ENCODE results near the gene MPO. TPM values are rescaled to one million over a fixed set of nuclear protein-coding genes. Genes with fewer than 3 reads are reported as not detected.

Gene MPO
- total and polyA plus RNA-seq, 2 donors (not counting 1 experiment from before 2014, with no cell fraction given), result 0.07 TPM; not detected in 1

DNA sequence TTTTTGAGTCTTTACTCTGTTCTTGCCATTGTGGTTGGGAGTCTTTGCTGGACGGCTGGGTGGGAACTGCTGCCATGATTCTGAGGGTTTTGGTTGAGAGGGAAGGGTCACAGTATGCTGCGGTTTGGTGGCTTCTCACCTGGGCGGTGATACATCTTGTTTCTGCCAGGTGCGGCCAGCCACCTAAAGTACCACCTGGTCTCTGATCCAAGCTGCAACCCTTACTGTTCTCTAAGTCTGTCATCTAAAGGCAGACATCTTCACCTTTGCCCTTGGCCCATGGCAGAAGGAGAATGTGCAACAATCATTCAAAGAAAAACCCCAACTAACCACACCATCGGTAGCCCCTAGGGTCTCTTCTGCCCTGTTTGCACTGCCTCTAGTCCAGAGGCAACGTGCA is 19.6 kb upstream of the MPO start:
- Histone ChIP-seq H3K79me2 (ENCODE audit: control insufficient read depth, insufficient read depth, low read length) (no peaks in the 10 kb centered on the region), H3K4me2 (replicated peaks; ENCODE audit: low read depth, low read length, poor library complexity, severe bottlenecking) (no peak overlapping the region), H3K4me3 (ENCODE audit: control extremely low read depth in 1 of 5, extremely low read depth in 1 of 5, insufficient read depth in 1 of 5, low read depth in 2 of 5, low read length in 4 of 5) (no peak overlapping the region), H3K9ac (ENCODE audit: low read length) (no peak overlapping the region), H2AFZ (ENCODE audit: insufficient read depth, low read depth, low read length, poor library complexity, severe bottlenecking) (no peak overlapping the region), H3K4me1 (ENCODE audit: control insufficient read depth in 2 of 2, insufficient read depth in 2 of 2, low read length in 2 of 2) (peaks cover 3 to 14% of the 10 kb centered on the region in 2 donors), H3K36me3 (replicated peaks in 1 of 2; ENCODE audit: control extremely low read depth in 1 of 2, control insufficient read depth in 1 of 2, extremely low read depth in 1 of 2, insufficient read depth in 2 of 2, low read length in 1 of 2) (no peaks in the 10 kb centered on the region), H3K9me3 (ENCODE audit: control extremely low read depth in 1 of 3, control insufficient read depth in 2 of 3, insufficient read depth in 1 of 3, low read length in 2 of 3) (no peaks in the 10 kb centered on the region), H3K27ac (ENCODE audit: low read length in 2 of 2) (no peak overlapping the region), H4K20me1 (ENCODE audit: control insufficient read depth, insufficient read depth, low read length, poor library complexity, severe bottlenecking) (no peaks in the 10 kb centered on the region), H3K27me3 (replicated peaks in 1 of 4; ENCODE audit: control extremely low read depth in 1 of 4, control insufficient read depth in 3 of 4, insufficient read depth in 4 of 4, low read length in 3 of 4) (no peaks in the 10 kb centered on the region)
- Mint-ChIP-seq H3K4me3 (no peak overlapping the region), H3K4me1 (peaks cover 11% of the 10 kb centered on the region), H3K27me3 (peaks cover 11% of the 10 kb centered on the region), H3K27ac (no peak overlapping the region), H3K9me3 (ENCODE audit: insufficient read depth) (no peaks in the 10 kb centered on the region)
- DNase-seq, result no peak
- ChIA-PET POLR2A (no interaction called here), CTCF (interaction anchor here (0.9 kb wide), 1 partner anchor 17 kb away, joined by 3 read pairs; no protein-coding TSS in a partner anchor)
- intact Hi-C loops (cut with micrococcal nuclease), result no loop called here
- TF ChIP-seq EZH2 (IDR thresholded peaks at IDR 0.05; ENCODE audit: borderline replicate concordance, insufficient read depth, low read depth, low read length, poor library complexity, severe bottlenecking), result no peak
- TF ChIP-seq, protein P1, sequence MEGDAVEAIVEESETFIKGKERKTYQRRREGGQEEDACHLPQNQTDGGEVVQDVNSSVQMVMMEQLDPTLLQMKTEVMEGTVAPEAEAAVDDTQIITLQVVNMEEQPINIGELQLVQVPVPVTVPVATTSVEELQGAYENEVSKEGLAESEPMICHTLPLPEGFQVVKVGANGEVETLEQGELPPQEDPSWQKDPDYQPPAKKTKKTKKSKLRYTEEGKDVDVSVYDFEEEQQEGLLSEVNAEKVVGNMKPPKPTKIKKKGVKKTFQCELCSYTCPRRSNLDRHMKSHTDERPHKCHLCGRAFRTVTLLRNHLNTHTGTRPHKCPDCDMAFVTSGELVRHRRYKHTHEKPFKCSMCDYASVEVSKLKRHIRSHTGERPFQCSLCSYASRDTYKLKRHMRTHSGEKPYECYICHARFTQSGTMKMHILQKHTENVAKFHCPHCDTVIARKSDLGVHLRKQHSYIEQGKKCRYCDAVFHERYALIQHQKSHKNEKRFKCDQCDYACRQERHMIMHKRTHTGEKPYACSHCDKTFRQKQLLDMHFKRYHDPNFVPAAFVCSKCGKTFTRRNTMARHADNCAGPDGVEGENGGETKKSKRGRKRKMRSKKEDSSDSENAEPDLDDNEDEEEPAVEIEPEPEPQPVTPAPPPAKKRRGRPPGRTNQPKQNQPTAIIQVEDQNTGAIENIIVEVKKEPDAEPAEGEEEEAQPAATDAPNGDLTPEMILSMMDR (IDR thresholded peaks at IDR 0.05), result no peak
- WGBS (ENCODE audit: insufficient coverage), result 61% methylated on average over 4 of the region's 6 CpGs
- no peak for ATAC-seq (ENCODE audit: low read depth)

- H3K4me3 Mint-ChIP-seq, result no peak overlapping the region
- Histone ChIP-seq H3K9me3 (ENCODE audit: control extremely low read depth in 1 of 3, control insufficient read depth in 2 of 3, insufficient read depth in 1 of 3, low read length in 2 of 3) (peaks cover 0 to 4% (median 1%) of the 10 kb centered on the region in 3 donors), H3K4me2 (replicated peaks; ENCODE audit: low read depth, low read length, poor library complexity, severe bottlenecking) (no peak overlapping the region), H3K36me3 (replicated peaks in 1 of 2; ENCODE audit: control extremely low read depth in 1 of 2, control insufficient read depth in 1 of 2, extremely low read depth in 1 of 2, insufficient read depth in 2 of 2, low read length in 1 of 2) (no peaks in the 10 kb centered on the region), H3K27me3 (replicated peaks in 1 of 4; ENCODE audit: control extremely low read depth in 1 of 4, control insufficient read depth in 3 of 4, insufficient read depth in 4 of 4, low read length in 3 of 4) (peaks cover 0 to 6% (median 3%) of the 10 kb centered on the region in 4 experiments), H3K79me2 (ENCODE audit: control insufficient read depth, insufficient read depth, low read length) (no peaks in the 10 kb centered on the region), H4K20me1 (ENCODE audit: control insufficient read depth, insufficient read depth, low read length, poor library complexity, severe bottlenecking) (no peaks in the 10 kb centered on the region), H3K4me3 (ENCODE audit: control extremely low read depth in 1 of 5, extremely low read depth in 1 of 5, insufficient read depth in 1 of 5, low read depth in 2 of 5, low read length in 4 of 5) (no peak overlapping the region), H3K9ac (ENCODE audit: low read length) (no peak overlapping the region), H3K4me1 (ENCODE audit: control insufficient read depth in 2 of 2, insufficient read depth in 2 of 2, low read length in 2 of 2) (no peaks in the 10 kb centered on the region), H3K27ac (ENCODE audit: low read length in 2 of 2) (no peak overlapping the region), H2AFZ (ENCODE audit: insufficient read depth, low read depth, low read length, poor library complexity, severe bottlenecking) (no peak overlapping the region)
- intact Hi-C loops (cut with micrococcal nuclease), result no loop called here
- ChIA-PET POLR2A (no interaction called here), CTCF (interaction anchor here (0.5 kb wide), 1 partner anchor 1266 kb away, joined by 4 read pairs; no protein-coding TSS in a partner anchor)
- peaks cover 32% of the 10 kb centered on the region for H3K27me3 Mint-ChIP-seq
- WGBS (ENCODE audit: insufficient coverage), result 100% methylated on average over 1 of the region's 1 CpG
- no peak for ATAC-seq (ENCODE audit: low read depth)
- H3K9me3 Mint-ChIP-seq (ENCODE audit: insufficient read depth), result no peaks in the 10 kb centered on the region
- no peak overlapping the region for H3K27ac Mint-ChIP-seq
- TF ChIP-seq, protein P1 (IDR thresholded peaks at IDR 0.05), result no peak
- TF ChIP-seq EZH2 (IDR thresholded peaks at IDR 0.05; ENCODE audit: borderline replicate concordance, insufficient read depth, low read depth, low read length, poor library complexity, severe bottlenecking), result no peak
- DNase-seq, result no peak
- no peaks in the 10 kb centered on the region for H3K4me1 Mint-ChIP-seq
These were observed 13.3 kb upstream of the MPO start for GRCh38 chr17:58294034-58294433.
